ENCODE results near the gene RBCK1. TPM values are rescaled to one million over a fixed set of nuclear protein-coding genes. Genes with fewer than 3 reads are reported as not detected.

Gene RBCK1
- total and polyA plus RNA-seq, 8 donors: 30.7 to 211 (median 98.2) TPM

GRCh38 chr20:402898-403581, 5.1 kb upstream of the RBCK1 start:
- no peak for DNase-seq
- intact Hi-C loops (cut with DNase I; ENCODE audit: low total_unique reads): loop anchor here (10.0 kb wide), 1 partner anchor 48 kb away; no protein-coding TSS in a partner anchor
- Histone ChIP-seq H3K36me3 (peaks cover 0 to 2% (median under 1%) of the 10 kb centered on the region in 4 donors), H3K4me1 (peaks cover 7 to 13% (median 7%) of the 10 kb centered on the region in 4 donors), H3K9me3 (no peaks in the 10 kb centered on the region), H3K27ac (no peak overlapping the region), H3K4me3 (no peak overlapping the region), H3K27me3 (no peaks in the 10 kb centered on the region)
- TF ChIP-seq POLR2AphosphoS5 (IDR thresholded peaks at IDR 0.05) (no peak), EP300 (IDR thresholded peaks at IDR 0.05) (no peak), POLR2A (IDR thresholded peaks at IDR 0.05) (no peak), CTCF (IDR thresholded peaks at IDR 0.05) (no peak)
- WGBS, 5 donors: 87 to 97% (median 96%) methylated on average over 6 of the region's 6 CpGs

- Histone ChIP-seq H3K9me3 (no peaks in the 10 kb centered on the region), H3K4me3 (no peak overlapping the region), H3K27me3 (no peaks in the 10 kb centered on the region), H3K36me3 (no peaks in the 10 kb centered on the region), H3K27ac (no peak overlapping the region), H3K4me1 (peaks cover 7 to 13% (median 8%) of the 10 kb centered on the region in 4 donors)
- TF ChIP-seq CTCF (IDR thresholded peaks at IDR 0.05) (no peak), EP300 (IDR thresholded peaks at IDR 0.05) (no peak), POLR2AphosphoS5 (IDR thresholded peaks at IDR 0.05) (no peak), POLR2A (IDR thresholded peaks at IDR 0.05) (no peak)
- WGBS, 5 donors: 92 to 100% (median 98%) methylated on average over 3 of the region's 3 CpGs
- DNase-seq: no peak
- intact Hi-C loops (cut with DNase I; ENCODE audit: low total_unique reads): loop anchor here (10.0 kb wide), 1 partner anchor 49 kb away; no protein-coding TSS in a partner anchor
Observed at GRCh38 chr20:403582-403957, 4.5 kb upstream of the RBCK1 start.

- TF ChIP-seq POLR2AphosphoS5 (IDR thresholded peaks at IDR 0.05): no peak
- no peak for TF ChIP-seq EP300 (IDR thresholded peaks at IDR 0.05)
- TF ChIP-seq POLR2A (IDR thresholded peaks at IDR 0.05): no peak
- no peak for TF ChIP-seq CTCF (IDR thresholded peaks at IDR 0.05)
- 88 to 96% (median 93%) methylated on average over 4 of the region's 4 CpGs for WGBS, 5 donors
- H3K36me3 ChIP-seq: no peaks in the 10 kb centered on the region
- H3K9me3 ChIP-seq: no peaks in the 10 kb centered on the region
- intact Hi-C loops (cut with DNase I; ENCODE audit: low total_unique reads): loop anchor here (10.0 kb wide), 1 partner anchor 49 kb away; no protein-coding TSS in a partner anchor
- H3K27ac ChIP-seq: no peak overlapping the region
- H3K27me3 ChIP-seq: no peaks in the 10 kb centered on the region
- DNase-seq: no peak
- no peak overlapping the region for H3K4me3 ChIP-seq
- peaks cover 10 to 17% (median 13%) of the 10 kb centered on the region in 4 donors for H3K4me1 ChIP-seq
Observed at GRCh38 chr20:404088-404487, 4.0 kb upstream of the RBCK1 start.

- Histone ChIP-seq H3K36me3 (peaks cover 4 to 17% (median 16%) of the 10 kb centered on the region in 4 donors), H3K4me1 (peaks cover 19 to 36% (median 23%) of the 10 kb centered on the region in 4 donors), H3K4me3 (peak overlapping the region in 2 of 4 donors; percentile 87 to 98), H3K27me3 (no peaks in the 10 kb centered on the region), H3K27ac (peak overlapping the region in 4 of 5 donors; percentile 92 to 97 (median 94)), H3K9me3 (no peaks in the 10 kb centered on the region)
- 83 to 91% (median 90%) methylated on average over 9 of the region's 9 CpGs for WGBS, 5 donors
- no peak for DNase-seq
- intact Hi-C loops (cut with DNase I; ENCODE audit: low total_unique reads): loop anchor here (10.0 kb wide), 1 partner anchor 52 kb away; no protein-coding TSS in a partner anchor
- no peak for TF ChIP-seq CTCF (IDR thresholded peaks at IDR 0.05)
- TF ChIP-seq EP300 (IDR thresholded peaks at IDR 0.05): no peak
- no peak for TF ChIP-seq POLR2A (IDR thresholded peaks at IDR 0.05)
- TF ChIP-seq POLR2AphosphoS5 (IDR thresholded peaks at IDR 0.05): no peak
Observed at GRCh38 chr20:406200-407132, 1.6 kb upstream of the RBCK1 start.

All from stomach (tissue), 9 donors.